Stomach (tissue), 4 donors: Measurements from ENCODE around the gene KRTAP5-9.

ENCODE experiments used
- EP300 ChIP-seq: sonication (generic); formaldehyde crosslinking; IDR thresholded peaks from one replicate; pipeline ENCODE4 v1.6.1; 2017; ENCODE audit warnings: antibody characterized with exemption
- POLR2AphosphoS5 ChIP-seq, 3 donors: sonication (generic); formaldehyde crosslinking; IDR thresholded peaks; one replicate each; pipeline ENCODE4 v1.6.1; 2016; ENCODE audit warnings: antibody characterized with exemption in 3 of 3

DNA sequence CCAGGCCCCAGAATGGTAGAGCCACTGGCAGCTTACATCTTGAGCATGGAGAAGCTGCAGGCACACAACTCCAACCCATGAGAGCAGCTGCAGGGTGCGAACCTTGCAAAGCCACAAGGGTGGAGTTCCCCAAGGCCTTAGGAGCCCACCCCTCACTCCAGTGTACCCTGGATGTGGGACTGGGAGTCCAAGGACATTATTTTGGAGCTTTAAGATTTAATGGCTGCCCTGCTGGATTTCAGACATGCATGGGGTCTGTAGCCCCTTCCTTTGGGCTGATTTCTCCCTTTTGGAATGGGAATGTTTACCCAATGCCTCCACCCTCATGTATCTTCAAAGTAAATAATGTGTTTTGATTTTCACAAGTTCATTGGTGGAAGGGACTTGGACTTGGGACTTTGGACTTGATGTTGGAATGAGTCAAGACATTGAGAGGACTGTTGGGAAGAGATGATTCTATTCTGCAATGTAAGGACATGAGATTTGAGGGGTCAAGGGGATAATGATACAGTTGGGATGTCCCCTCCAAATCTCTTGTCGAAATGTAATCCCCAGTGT is 22.2 kb upstream of the KRTAP5-9 start:
- no peak for TF ChIP-seq EP300
- TF ChIP-seq POLR2AphosphoS5 (IDR thresholded peaks at IDR 0.05), result no peak
